Colonic mucosa (tissue), 4 donors: Measurements from ENCODE around the gene SLC26A1. TPM values are rescaled to one million over a fixed set of nuclear protein-coding genes. Genes with fewer than 3 reads are reported as not detected.
A peak's percentile ranks its signal among the peaks of the same experiment; 100 is the strongest.

Experiments
- DNase-seq: peaks from one replicate; pipeline ENCODE4 v3.0.0-alpha.2; 2020
- H3K27ac ChIP-seq: fragments of 200-600 bp; one replicate; pipeline ENCODE4 v1.8.0; 2021
- H3K27me3 ChIP-seq: fragments of 200-600 bp; one replicate; pipeline ENCODE4 v1.8.0; 2021
- H3K36me3 ChIP-seq: fragments of 200-600 bp; one replicate; pipeline ENCODE4 v1.8.0; 2021
- H3K4me1 ChIP-seq: fragments of 200-600 bp; one replicate; pipeline ENCODE4 v1.8.0; 2021; ENCODE audit warnings: mild to moderate bottlenecking
- H3K4me3 ChIP-seq: fragments of 200-600 bp; one replicate; pipeline ENCODE4 v1.8.0; 2021
- H3K9ac ChIP-seq, 2 donors: one replicate each; pipeline ENCODE4 v1.7.0; 2013; ENCODE audit warnings: control low read depth in 2 of 2, low read depth in 2 of 2, low read length in 2 of 2
- H3K9me3 ChIP-seq: fragments of 200-600 bp; one replicate; pipeline ENCODE4 v1.8.0; 2021
- intact Hi-C: fragments of 100-400 bp; cut with DNase I; formaldehyde crosslinking; loops from one replicate; pipeline ENCODE4 v1.14.1; 2022
- total RNA-seq, 2 donors: library from RNA; stranded (reverse); fragmentation: NEBNext Ultra II Directional in 1 of 2; extraction: Animal tissue kit (Norgen Biotek cat#: 25700) in 1 of 2; gene quantifications; one replicate each; pipeline ENCODE4 v1.2.1, GENCODE V29; 2021
- TF ChIP-seq, protein P1 (sequence below): fragments of 200-600 bp; IDR thresholded peaks from one replicate; pipeline ENCODE4 v1.8.0; 2022; ENCODE audit warnings: antibody characterized with exemption, mild to moderate bottlenecking
- donor health status: healthy.
- donor health status: DM: no; HTN: no; CAD: no.
- donor health status: DM: no; HTN: no; CAD: no.

The SLC26A1 gene
- total RNA-seq, 2 donors from 2014 or later, result 0.77 to 3.8 TPM

DNA sequence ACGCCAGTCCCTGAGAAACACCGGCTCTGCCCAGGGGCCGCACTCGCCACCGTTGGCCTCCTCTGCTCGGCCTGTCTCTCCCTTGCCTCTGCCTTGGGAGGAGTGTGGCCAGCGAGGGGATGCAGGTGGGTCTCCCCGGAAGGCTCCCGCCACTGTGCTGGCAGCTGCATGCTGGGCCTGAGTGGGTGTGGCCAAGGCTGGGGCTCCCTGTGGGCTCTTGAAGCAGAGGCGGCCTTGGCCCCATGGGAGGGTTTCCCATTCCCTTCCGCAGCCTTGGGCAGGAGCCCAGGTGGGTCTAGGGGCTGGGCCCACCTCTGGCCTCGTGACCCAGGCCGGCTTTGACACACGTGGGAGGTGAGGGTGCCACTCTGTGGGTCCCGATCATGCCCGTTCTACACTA, 37.4 kb upstream of the SLC26A1 start:
- Histone ChIP-seq H3K4me3 (no peak overlapping the region), H3K27me3 (peaks cover 18% of the 10 kb centered on the region), H3K36me3 (no peaks in the 10 kb centered on the region), H3K27ac (no peak overlapping the region), H3K4me1 (peaks cover 7% of the 10 kb centered on the region), H3K9ac (peak overlapping the region in 1 of 2 donors; percentile 5), H3K9me3 (no peaks in the 10 kb centered on the region)
- intact Hi-C loops, result no loop called here
- TF ChIP-seq, protein P1, sequence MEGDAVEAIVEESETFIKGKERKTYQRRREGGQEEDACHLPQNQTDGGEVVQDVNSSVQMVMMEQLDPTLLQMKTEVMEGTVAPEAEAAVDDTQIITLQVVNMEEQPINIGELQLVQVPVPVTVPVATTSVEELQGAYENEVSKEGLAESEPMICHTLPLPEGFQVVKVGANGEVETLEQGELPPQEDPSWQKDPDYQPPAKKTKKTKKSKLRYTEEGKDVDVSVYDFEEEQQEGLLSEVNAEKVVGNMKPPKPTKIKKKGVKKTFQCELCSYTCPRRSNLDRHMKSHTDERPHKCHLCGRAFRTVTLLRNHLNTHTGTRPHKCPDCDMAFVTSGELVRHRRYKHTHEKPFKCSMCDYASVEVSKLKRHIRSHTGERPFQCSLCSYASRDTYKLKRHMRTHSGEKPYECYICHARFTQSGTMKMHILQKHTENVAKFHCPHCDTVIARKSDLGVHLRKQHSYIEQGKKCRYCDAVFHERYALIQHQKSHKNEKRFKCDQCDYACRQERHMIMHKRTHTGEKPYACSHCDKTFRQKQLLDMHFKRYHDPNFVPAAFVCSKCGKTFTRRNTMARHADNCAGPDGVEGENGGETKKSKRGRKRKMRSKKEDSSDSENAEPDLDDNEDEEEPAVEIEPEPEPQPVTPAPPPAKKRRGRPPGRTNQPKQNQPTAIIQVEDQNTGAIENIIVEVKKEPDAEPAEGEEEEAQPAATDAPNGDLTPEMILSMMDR, result no peak
- DNase-seq, result peak; percentile 45

DNA sequence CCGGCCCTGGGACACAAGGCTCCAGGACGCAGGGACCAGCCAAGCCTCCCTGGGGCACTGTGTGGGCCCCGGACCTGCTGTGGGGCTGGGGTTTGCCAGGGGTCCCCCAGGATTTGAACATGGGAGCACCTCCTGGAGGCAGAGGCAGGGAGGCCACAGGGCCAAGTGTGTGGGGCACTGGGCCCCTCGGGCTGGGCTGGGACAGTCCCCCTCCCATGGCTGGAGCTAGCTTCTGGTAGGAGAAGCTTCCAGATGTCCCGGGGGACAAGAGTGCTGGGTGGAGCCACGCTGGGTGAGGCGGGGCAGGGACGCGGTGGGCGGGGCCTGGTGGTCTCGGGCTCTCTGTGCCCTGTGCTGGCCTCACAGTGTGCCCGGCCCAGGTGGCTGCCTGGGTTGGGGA, 36.8 kb upstream of the SLC26A1 start:
- Histone ChIP-seq H3K4me1 (peaks cover 7% of the 10 kb centered on the region), H3K36me3 (no peaks in the 10 kb centered on the region), H3K27me3 (peaks cover 18% of the 10 kb centered on the region), H3K4me3 (no peak overlapping the region), H3K9ac (no peak overlapping the region), H3K9me3 (no peaks in the 10 kb centered on the region), H3K27ac (no peak overlapping the region)
- TF ChIP-seq, protein P1, result no peak
- peak; percentile 57 for DNase-seq
- intact Hi-C loops, result no loop called here

DNA sequence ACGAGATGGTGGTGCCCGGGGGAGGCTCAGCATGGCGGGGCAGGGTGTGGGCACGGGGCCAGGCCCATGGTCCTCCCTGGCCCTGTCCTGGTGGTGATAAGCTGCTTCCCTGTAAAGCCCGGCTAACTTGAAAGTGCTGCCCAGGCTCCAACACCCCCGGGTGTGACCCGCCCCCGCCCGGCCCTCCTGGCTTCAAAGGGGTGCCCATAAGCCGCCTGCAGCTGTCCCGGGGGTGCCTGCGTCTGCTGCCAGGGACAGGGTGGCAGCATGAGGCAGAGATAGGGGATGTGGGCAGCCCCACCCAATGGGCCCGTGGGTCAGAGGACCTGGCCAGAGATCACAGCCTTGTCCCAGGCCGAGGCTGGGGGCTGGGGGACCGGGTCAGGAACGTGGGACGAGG, 36.3 kb upstream of the SLC26A1 start:
- no peaks in the 10 kb centered on the region for H3K9me3 ChIP-seq
- H3K27ac ChIP-seq, result no peak overlapping the region
- intact Hi-C loops, result no loop called here
- TF ChIP-seq, protein P1, result no peak
- DNase-seq, result no peak
- H3K9ac ChIP-seq, result no peak overlapping the region
- H3K27me3 ChIP-seq, result peaks cover 18% of the 10 kb centered on the region
- H3K36me3 ChIP-seq, result no peaks in the 10 kb centered on the region
- H3K4me1 ChIP-seq, result peaks cover 7% of the 10 kb centered on the region
- no peak overlapping the region for H3K4me3 ChIP-seq

DNA sequence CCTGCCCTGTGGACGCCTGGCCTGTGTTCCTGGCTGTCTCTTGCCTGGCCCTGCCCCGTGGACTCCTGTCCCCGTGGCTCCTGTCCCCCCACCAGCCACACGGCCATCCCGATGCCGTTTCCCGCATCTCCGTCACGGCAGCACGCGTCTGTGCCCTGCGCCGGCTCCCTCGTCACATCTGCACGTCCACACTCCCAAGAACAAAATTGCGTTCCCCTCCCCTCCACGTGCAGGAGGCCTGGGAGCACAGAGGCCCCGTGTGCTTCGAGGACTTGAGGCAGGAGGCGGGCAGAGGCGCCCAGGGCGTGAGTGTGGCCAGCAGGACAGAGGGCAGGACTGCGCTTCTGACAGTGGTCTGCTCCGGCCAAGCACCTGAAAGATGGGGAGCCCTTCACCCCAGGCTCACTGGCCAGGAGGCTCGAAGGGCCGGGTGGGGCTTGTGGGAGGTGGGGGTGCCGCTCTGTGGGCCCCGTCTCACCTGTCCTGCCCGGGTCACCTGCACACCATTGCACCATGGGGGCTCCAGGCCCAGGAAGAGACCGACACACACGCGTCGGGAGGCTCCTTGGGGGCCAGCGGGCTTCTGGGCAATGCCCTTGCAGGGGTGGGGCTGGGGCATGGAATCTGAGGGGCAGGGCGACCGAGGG, 35.5 kb upstream of the SLC26A1 start:
- Histone ChIP-seq H3K36me3 (no peaks in the 10 kb centered on the region), H3K27me3 (peaks cover 18% of the 10 kb centered on the region), H3K4me1 (peaks cover 7% of the 10 kb centered on the region), H3K4me3 (no peak overlapping the region), H3K9ac (no peak overlapping the region), H3K9me3 (no peaks in the 10 kb centered on the region), H3K27ac (no peak overlapping the region)
- TF ChIP-seq, protein P1, result no peak
- intact Hi-C loops, result no loop called here
- DNase-seq, result no peak

DNA sequence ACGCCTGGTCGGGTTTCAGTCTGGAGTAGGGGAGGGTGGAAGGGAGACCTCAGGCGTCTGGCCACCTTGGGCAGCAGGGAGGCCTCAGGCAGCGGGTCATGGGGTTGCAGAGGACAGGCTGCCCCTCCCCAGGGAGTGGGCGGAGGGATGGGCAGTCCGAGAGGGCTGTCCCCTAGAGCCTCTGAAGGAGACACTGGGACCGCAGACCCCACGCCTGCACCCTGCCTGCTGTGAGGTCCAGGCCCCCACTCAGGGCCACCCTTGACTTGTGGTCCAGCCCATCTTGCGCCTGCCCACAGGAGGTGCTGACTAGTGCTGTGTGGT, 34.7 kb upstream of the SLC26A1 start:
- Histone ChIP-seq H3K4me3 (no peak overlapping the region), H3K27ac (no peak overlapping the region), H3K36me3 (no peaks in the 10 kb centered on the region), H3K27me3 (peaks cover 14% of the 10 kb centered on the region), H3K4me1 (peaks cover 7% of the 10 kb centered on the region), H3K9ac (no peak overlapping the region), H3K9me3 (no peaks in the 10 kb centered on the region)
- intact Hi-C loops, result no loop called here
- DNase-seq, result no peak
- TF ChIP-seq, protein P1, result no peak
